ENCODE results near the gene MAPT.

GRCh38 chr17:45963889-45964288 lies 69.5 kb downstream of the MAPT start:
- TF ChIP-seq CTCF (IDR thresholded peaks at IDR 0.05; ENCODE audit: insufficient read depth, low read depth, low read length): no peak
- TF ChIP-seq EZH2 (IDR thresholded peaks at IDR 0.05; ENCODE audit: insufficient read depth, low read length): no peak

Data from astrocyte (in vitro differentiated cells and primary cell).